Measurements from ENCODE around the gene ATOSB.

The ATOSB gene

DNA sequence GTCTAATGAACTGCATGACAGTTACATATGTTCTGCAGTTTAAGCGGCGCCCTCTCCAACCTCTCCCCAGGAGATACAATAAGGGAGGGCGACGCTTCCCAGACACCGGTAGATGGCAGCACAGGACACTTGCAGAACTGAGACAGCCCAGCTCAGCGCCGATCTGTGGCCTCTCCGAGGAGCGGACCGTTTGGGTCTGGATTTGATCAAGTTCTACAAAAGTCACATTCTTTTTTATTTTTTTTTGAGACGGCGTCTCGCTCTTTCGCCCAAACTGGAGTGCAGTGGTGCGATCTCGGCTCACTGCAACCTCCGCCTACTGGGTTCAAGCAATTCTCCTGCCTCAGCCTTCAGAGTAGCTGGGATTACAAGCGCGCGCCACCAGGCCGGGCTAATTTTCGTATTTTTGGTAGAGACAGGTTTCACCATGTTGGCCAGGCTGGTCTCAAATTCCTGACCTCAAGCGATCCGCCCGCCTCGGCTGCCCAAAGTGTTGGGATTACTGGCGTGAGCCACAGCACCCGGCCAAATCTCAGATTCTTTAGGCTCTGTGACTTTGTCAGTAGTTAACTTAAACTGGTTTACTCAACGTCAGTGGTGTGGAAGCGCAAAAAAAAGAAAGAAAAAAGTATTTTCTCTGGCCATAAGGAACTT, 1.4 kb upstream of the ATOSB start:
- TF ChIP-seq, protein P1, sequence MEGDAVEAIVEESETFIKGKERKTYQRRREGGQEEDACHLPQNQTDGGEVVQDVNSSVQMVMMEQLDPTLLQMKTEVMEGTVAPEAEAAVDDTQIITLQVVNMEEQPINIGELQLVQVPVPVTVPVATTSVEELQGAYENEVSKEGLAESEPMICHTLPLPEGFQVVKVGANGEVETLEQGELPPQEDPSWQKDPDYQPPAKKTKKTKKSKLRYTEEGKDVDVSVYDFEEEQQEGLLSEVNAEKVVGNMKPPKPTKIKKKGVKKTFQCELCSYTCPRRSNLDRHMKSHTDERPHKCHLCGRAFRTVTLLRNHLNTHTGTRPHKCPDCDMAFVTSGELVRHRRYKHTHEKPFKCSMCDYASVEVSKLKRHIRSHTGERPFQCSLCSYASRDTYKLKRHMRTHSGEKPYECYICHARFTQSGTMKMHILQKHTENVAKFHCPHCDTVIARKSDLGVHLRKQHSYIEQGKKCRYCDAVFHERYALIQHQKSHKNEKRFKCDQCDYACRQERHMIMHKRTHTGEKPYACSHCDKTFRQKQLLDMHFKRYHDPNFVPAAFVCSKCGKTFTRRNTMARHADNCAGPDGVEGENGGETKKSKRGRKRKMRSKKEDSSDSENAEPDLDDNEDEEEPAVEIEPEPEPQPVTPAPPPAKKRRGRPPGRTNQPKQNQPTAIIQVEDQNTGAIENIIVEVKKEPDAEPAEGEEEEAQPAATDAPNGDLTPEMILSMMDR (IDR thresholded peaks at IDR 0.05; ENCODE audit: low read depth, low read length): peak; percentile 88
- H3K4me3 ChIP-seq (ENCODE audit: low read depth, low read length): peak overlapping the region; percentile 74

DNA sequence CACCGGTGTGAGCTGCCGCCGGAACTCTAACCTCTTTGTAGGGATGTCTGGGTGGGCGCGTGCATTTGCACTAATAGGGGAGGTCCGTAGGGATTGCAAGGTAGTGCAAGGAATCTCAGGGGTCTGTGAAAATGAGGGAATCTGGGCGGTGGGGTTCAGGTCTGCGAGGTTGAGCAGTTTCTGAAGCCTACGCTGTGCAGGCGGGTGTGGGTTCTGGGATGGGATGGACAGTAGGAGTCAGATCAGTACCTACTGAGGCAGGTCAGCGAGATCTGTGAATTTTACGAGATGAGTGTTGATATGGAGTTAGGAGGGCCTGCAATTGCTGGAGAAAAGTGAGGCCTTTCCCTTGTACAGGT, 856 bp upstream of the ATOSB start:
- H3K4me3 ChIP-seq (ENCODE audit: low read depth, low read length): peak overlapping the region; percentile 74
- TF ChIP-seq, protein P1 (IDR thresholded peaks at IDR 0.05; ENCODE audit: low read depth, low read length): no peak

DNA sequence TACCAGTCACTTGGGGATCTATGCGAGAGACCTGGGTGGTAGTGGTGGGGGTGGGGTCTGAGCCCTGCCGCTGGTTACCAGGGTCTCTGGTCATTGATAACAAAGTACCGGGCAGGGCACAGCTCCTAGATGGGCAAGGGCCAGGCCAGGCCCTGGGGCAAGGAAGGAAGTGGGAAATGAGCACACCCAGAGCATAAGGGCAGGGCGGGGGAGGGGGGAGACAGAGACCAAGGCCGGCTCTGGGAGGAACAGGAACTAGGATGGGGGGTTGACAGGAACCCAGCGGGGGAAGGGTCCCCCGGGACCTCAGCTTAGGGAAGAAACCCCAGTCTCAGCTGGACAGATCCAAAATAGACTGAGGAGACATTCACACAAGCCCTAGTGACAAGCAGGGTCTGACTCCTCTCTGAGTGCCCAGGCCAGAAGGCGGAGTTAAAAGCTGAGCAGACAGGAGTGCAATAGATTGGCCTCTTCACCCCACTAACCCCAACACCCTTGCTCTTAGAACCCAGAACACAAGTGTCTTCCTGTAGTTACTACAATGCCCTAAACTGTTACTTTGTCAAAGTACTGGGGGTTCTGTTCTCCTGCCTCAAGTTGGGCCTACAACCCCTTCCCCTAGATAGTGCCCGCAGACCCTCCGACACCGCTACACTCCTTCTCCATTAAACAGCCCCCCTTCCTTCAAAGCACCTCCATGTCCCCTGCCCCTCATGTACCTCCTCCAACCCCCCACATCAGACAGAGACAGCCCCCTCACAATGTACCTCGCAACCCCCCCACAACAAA, 628 bp downstream of the ATOSB start:
- H3K4me3 ChIP-seq (ENCODE audit: low read depth, low read length): peak overlapping the region; percentile 74
- TF ChIP-seq, protein P1 (IDR thresholded peaks at IDR 0.05; ENCODE audit: low read depth, low read length): no peak

DNA sequence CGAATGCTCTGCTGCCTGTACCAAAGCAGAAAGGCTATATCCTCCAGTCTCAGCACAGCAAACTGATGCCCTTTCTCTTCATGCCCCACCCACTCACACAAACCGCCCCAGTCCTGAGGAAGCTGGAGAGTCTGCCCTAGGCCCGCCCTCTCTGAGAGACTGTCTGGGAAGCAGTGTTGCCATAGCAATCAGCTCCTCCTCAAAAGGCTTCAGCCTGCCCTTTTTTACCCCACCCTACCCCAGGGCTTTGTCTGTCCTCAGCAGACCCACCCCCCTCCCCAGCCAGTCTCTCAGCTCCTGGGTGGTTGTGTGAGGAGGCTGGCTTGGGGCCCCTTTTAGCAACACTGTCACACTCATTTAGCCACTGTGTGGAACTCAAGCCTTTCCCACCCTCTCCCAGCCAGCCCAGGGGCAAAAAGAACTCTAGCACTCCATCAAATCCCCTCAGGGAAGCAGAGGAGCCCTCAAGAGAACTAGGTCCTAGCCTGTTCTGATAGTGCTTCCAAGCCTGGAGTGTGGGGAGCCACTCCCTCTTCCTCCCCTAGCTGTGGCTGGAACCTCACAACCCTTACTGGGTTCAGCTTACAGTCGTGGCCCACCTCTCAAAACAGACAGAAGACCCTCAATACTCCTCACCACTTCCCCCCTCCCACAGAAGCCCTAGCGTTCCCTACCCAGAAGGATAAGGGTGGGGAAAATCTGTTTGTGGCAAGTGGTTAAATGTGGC, 1.4 kb downstream of the ATOSB start:
- TF ChIP-seq, protein P1 (IDR thresholded peaks at IDR 0.05; ENCODE audit: low read depth, low read length): no peak

DNA sequence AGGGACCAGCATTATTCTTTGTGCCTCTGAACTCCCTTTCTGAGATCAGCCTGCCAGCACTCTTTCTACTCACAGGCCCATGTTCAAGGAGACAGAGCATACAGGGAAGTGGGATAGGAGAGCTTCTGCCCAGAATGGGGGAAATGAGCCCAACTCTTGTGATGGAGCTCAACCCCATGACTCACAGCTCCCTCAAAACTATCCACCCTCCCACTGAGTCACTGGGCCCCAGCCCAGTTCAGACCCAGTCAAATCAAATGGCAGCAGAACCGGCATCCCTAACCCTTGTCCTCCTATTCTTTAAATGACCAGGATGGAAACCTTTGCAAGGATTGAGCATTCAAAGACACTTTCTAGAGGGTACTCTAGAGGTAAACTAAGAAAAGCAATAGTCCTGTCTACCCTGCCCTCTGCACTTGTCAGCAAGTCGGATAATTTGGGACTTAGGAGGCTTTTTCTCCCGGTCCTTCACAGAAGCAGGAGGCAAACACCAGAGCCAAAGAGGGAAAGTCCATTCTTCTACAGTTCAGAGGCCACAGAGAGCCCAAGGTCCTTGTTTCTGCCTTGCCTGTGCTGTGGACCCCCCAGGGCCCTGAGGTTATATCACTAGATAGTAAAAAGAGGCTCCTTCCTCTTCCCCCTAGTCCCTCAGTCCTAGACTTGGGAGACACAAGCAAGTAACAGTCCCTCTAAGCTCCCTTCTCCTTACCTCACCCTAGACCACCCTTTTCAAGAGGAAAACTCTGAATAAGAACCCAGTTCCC, 3.2 kb downstream of the ATOSB start:
- TF ChIP-seq, protein P1 (IDR thresholded peaks at IDR 0.05; ENCODE audit: low read depth, low read length): no peak
- H3K4me3 ChIP-seq (ENCODE audit: low read depth, low read length): peak overlapping the region; percentile 19

More for the DNA sequence above, 1.4 kb downstream of the ATOSB start:
- H3K4me3 ChIP-seq (ENCODE audit: low read depth, low read length): peak overlapping the region; percentile 74

DNA sequence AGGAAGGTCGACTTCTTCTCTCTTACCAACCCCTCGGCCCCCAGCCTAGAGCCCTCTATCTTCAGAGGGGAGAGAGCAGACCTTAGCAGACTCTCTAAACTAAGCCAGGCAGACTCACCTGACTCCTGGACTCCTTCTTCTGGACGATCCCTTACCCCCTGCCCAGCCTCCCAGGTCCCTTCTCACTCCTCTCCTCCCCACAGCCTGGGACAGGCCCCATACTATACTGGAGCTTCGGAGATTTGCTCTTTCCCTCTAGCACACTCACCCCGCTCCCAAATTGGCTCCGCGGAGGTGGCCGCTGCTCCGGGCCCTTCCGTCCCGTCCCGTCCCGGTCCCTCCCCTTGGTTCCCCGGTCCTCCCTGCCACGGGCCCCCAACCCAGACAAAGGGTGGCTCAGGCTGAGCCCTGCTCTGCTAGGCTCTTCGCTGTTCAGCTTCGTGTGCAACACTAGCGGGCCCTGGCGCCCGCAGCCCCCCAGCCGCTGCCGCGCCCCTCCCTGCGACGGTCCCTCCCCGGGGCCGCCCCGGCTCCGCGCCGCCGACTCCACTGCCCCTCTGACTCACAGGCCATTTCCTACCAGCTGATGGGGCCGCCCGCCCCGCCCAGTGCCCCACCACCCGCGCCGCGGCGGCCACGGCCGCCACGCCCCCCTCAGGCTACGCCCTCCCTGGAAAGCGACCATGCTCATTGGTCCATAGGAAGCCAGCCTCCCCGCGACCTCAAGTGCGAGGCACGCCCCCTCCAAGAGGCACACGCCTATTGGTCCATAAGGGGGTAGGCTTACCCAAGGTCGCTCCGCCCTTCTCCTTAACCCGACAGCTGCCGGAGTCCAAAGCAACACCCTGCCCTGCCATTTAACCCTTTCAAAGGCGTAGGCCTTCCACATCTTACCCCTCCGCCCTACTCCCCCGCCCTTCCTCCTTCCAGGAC, 4.4 kb downstream of the ATOSB start:
- peak overlapping the region; percentile 90 for H3K4me3 ChIP-seq (ENCODE audit: low read depth, low read length)
- TF ChIP-seq, protein P1 (IDR thresholded peaks at IDR 0.05; ENCODE audit: low read depth, low read length): no peak

Measured in WI38 (cell line).